Measurements from ENCODE around the gene CABLES2. TPM values are rescaled to one million over a fixed set of nuclear protein-coding genes. Genes with fewer than 3 reads are reported as not detected.

The CABLES2 gene
- total and polyA plus RNA-seq, 9 donors, result 2.7 to 7.0 (median 4.7) TPM

GRCh38 chr20:62347151-62347404 is 60.0 kb downstream of the CABLES2 start:
- Histone ChIP-seq H3K27me3 (no peaks in the 10 kb centered on the region), H3K4me1 (ENCODE audit: insufficient read depth) (no peaks in the 10 kb centered on the region), H3K9me3 (no peaks in the 10 kb centered on the region), H3K4me3 (no peak overlapping the region), H3K27ac (no peak overlapping the region), H3K36me3 (no peaks in the 10 kb centered on the region)
- WGBS, 3 donors, result 94 to 98% (median 95%) methylated on average over 10 of the region's 10 CpGs
- TF ChIP-seq POLR2A (IDR thresholded peaks at IDR 0.05) (no peak), EP300 (IDR thresholded peaks at IDR 0.05) (no peak)
- TF ChIP-seq, protein P1, sequence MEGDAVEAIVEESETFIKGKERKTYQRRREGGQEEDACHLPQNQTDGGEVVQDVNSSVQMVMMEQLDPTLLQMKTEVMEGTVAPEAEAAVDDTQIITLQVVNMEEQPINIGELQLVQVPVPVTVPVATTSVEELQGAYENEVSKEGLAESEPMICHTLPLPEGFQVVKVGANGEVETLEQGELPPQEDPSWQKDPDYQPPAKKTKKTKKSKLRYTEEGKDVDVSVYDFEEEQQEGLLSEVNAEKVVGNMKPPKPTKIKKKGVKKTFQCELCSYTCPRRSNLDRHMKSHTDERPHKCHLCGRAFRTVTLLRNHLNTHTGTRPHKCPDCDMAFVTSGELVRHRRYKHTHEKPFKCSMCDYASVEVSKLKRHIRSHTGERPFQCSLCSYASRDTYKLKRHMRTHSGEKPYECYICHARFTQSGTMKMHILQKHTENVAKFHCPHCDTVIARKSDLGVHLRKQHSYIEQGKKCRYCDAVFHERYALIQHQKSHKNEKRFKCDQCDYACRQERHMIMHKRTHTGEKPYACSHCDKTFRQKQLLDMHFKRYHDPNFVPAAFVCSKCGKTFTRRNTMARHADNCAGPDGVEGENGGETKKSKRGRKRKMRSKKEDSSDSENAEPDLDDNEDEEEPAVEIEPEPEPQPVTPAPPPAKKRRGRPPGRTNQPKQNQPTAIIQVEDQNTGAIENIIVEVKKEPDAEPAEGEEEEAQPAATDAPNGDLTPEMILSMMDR (IDR thresholded peaks at IDR 0.05), result no peak
- intact Hi-C loops (cut with DNase I), result no loop called here
- no peak for DNase-seq

DNA sequence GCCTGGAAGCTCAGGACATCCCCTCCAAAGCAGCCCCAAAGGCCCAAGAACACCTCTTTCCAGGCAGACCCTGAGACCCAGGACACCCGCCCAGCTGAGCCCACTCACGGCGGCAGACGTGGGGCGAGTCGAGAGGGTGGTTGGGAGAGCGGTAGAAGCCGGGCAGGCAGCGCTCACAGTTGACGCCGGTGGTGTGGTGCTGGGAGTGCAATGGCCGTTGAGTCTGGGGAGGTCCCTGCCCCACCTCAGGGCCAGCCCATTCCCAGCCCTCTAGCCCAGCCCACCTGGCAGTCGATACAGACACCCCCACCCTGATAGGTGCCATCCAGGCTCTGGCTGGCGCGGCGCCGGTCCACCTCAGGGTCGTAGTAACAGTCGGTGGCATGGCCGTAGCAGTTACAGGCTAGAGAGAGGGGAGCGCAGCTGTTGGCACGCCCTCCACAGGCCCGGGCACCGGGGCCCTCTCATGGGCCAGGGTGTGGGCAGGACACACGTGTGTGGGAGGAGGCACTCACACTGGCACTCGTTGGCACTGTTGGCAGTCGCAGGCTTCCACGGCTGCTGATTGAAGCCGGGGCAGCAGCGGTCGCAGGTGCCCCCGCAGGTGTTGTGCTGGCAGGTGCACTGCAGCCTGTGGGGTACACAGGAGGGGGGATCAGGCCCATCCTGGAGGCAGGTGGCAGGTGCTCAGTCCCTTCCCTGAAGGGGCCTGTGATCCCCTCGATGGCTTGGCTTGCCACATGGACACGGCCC is 60.5 kb downstream of the CABLES2 start:
- H3K36me3 ChIP-seq, result no peaks in the 10 kb centered on the region
- no peak overlapping the region for H3K4me3 ChIP-seq
- no peaks in the 10 kb centered on the region for H3K27me3 ChIP-seq
- WGBS, 3 donors, result 90 to 94% (median 93%) methylated on average over 31 to 34 of the region's 34 CpGs
- no peaks in the 10 kb centered on the region for H3K9me3 ChIP-seq
- peak in 1 of 5 donors; percentile 19 for DNase-seq
- H3K4me1 ChIP-seq (ENCODE audit: insufficient read depth), result no peaks in the 10 kb centered on the region
- TF ChIP-seq POLR2A (IDR thresholded peaks at IDR 0.05) (no peak), EP300 (IDR thresholded peaks at IDR 0.05) (no peak)
- TF ChIP-seq, protein P1 (IDR thresholded peaks at IDR 0.05), result no peak
- no peak overlapping the region for H3K27ac ChIP-seq
- intact Hi-C loops (cut with DNase I), result no loop called here

DNA sequence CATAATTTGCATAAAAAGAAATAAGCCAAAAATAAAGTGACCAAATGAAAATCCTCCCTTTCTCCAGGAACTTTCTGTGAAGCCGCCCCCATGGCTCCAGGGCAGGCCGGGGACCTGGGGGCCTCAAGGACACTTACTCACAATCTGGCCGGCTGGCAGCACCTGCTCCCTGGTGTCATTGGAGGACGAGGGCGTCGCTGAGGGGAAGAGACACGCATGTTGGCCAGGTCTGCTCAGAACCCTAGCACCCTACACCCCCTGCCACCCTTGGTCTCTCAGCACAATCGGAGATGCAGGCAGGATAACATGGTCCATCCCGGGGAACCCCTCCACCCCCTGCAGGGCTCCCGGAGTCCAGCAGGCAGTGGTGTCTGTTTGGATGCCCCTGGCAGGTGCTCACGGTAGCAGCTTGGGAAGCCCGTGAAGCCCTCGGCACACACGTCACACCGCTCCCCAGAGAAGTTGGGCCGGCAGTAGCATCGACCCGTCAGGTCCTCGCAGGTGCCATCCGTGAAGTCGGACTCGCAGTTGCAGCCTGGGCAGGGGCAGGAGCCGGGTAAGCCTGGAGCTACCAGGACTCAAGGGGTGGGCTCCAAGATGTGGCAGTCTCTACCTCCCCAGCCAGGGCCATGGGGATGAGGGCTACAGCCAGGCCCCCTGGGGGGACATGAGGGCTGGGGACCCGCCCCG is 61.3 kb downstream of the CABLES2 start:
- TF ChIP-seq, protein P1 (IDR thresholded peaks at IDR 0.05), result no peak
- no peak for TF ChIP-seq POLR2A (IDR thresholded peaks at IDR 0.05)
- no peak for TF ChIP-seq EP300 (IDR thresholded peaks at IDR 0.05)
- Histone ChIP-seq H3K27me3 (no peaks in the 10 kb centered on the region), H3K4me3 (no peak overlapping the region), H3K36me3 (no peaks in the 10 kb centered on the region), H3K27ac (no peak overlapping the region), H3K4me1 (ENCODE audit: insufficient read depth) (no peaks in the 10 kb centered on the region), H3K9me3 (no peaks in the 10 kb centered on the region)
- 74 to 92% (median 90%) methylated on average over 25 of the region's 25 CpGs for WGBS, 3 donors
- DNase-seq, result no peak
- intact Hi-C loops (cut with DNase I), result no loop called here

DNA sequence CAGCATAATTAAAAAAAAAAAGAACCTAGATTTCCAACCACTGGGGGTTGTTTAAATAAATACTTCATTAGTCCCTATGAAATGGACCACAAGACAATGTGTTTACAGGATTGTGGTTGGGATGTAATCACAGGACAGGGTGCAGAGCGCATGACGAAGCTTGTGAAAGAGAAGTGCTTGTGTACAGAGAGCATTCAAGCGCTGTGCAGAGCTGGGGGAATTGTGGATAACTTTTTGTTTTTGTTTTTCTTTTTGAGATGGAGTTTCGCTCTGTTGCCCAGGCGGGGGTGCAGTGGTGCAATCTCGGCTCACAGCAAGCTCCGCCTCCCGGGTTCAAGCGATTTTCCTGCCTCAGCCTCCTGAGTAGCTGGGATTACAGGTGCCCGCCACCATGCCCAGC is 62.3 kb downstream of the CABLES2 start:
- no peaks in the 10 kb centered on the region for H3K4me1 ChIP-seq (ENCODE audit: insufficient read depth)
- DNase-seq, result no peak
- H3K36me3 ChIP-seq, result no peaks in the 10 kb centered on the region
- no peak overlapping the region for H3K4me3 ChIP-seq
- no peaks in the 10 kb centered on the region for H3K9me3 ChIP-seq
- 61 to 76% (median 66%) methylated on average over 10 of the region's 10 CpGs for WGBS, 3 donors
- H3K27ac ChIP-seq, result no peak overlapping the region
- intact Hi-C loops (cut with DNase I), result no loop called here
- H3K27me3 ChIP-seq, result no peaks in the 10 kb centered on the region
- TF ChIP-seq, protein P1 (IDR thresholded peaks at IDR 0.05), result no peak
- TF ChIP-seq EP300 (IDR thresholded peaks at IDR 0.05) (no peak), POLR2A (IDR thresholded peaks at IDR 0.05) (no peak)
